HepG2 (cell line): ENCODE measurements around the gene NAPSA. TPM values are rescaled to one million over a fixed set of nuclear protein-coding genes. Genes with fewer than 3 reads are reported as not detected.

ENCODE experiments used
- ATAC-seq: fragments of 200-7000 bp; cut with Tn5 transposase; 3 replicates; pipeline ENCODE4 v1.9.1; 2020; ENCODE audit warnings: mild to moderate bottlenecking, moderate library complexity
- BruUV-seq: library from RNA; stranded (reverse); fragments of 400-500 nt; replicated peaks from 2 replicates; lab custom pipeline; 2021; lab: Mats Ljungman, UMichigan
- CTCF ChIA-PET: fragments of 300-600 bp; formaldehyde crosslinking; extraction: SDS; loops from one replicate; lab custom pipeline; 2021; ENCODE audit warnings: low total read pairs, inconsistent platforms, low intra/inter-chr PET ratio; lab: Yijun Ruan, JAX
- POLR2A ChIA-PET: fragments of 350-600 bp; sonication (Branson Sonifier 250); formaldehyde crosslinking; loops from one replicate; lab custom pipeline; 2020; ENCODE audit warnings: antibody characterized with exemption, inconsistent platforms; lab: Yijun Ruan, JAX
- DNase-seq: peaks from one replicate; pipeline ENCODE4 v3.0.0-alpha.2; 2015; ENCODE audit warnings: low spot score
- FAIRE-seq: peaks from 3 replicates; lab custom pipeline; 2011; peaks lifted over from hg19 to GRCh38; lab: Jason Lieb, UNC
- H2AFZ ChIP-seq: one replicate; pipeline ENCODE4 v1.6.1; 2011; ENCODE audit warnings: low read length, inconsistent platforms
- H3K27ac ChIP-seq: fragments of 300-600 bp; 3 replicates; pipeline ENCODE4 v1.8.0; 2011; ENCODE audit warnings: mixed run types, mild to moderate bottlenecking, mixed read lengths, low read length, inconsistent platforms; ENCODE audit not compliant: insufficient read depth; ENCODE audit errors: extremely low read length
- H3K27me3 ChIP-seq, 2 experiments: fragments of 200-600 bp in 1 of 2; 2 replicates in 1 of 2; 3 replicates in 1 of 2; pipeline versions ENCODE4 v1.6.0 to v1.8.0; 2011; ENCODE audit warnings: low read length in 2 of 2, mild to moderate bottlenecking in 2 of 2, moderate library complexity in 2 of 2, inconsistent platforms in 1 of 2; ENCODE audit not compliant: insufficient read depth in 2 of 2, control insufficient read depth in 1 of 2
- H3K36me3 ChIP-seq, 2 experiments: fragments of 200-600 bp in 1 of 2; replicated peaks in 1 of 2; 2 replicates in 1 of 2; 3 replicates in 1 of 2; pipeline versions ENCODE4 v1.5.1 to v1.8.0; 2011; ENCODE audit warnings: low read length in 2 of 2, inconsistent platforms in 1 of 2; ENCODE audit not compliant: insufficient read depth in 2 of 2, control insufficient read depth in 1 of 2
- H3K4me1 ChIP-seq: 2 replicates; pipeline ENCODE4 v1.5.1; 2012; ENCODE audit warnings: low read length, inconsistent platforms; ENCODE audit not compliant: insufficient read depth
- H3K4me2 ChIP-seq: 2 replicates; pipeline ENCODE4 v1.6.0; 2011; ENCODE audit warnings: low read depth, low read length, inconsistent platforms
- H3K4me3 ChIP-seq, 3 experiments: fragments of 200-600 bp in 1 of 3; sonication (generic), shearing (Covaris generic) in 1 of 3; replicated peaks in 1 of 3; 2 replicates each; pipeline ENCODE4 v1.5.1; 2011 to 2016; ENCODE audit warnings: low read length in 3 of 3, inconsistent platforms in 2 of 3, low read depth in 2 of 3, mild to moderate bottlenecking in 2 of 3, control low read depth in 1 of 3, mixed read lengths in 1 of 3; ENCODE audit not compliant: insufficient read depth in 1 of 3
- H3K79me2 ChIP-seq: one replicate; pipeline ENCODE4 v1.6.1; 2011; ENCODE audit warnings: low read length, inconsistent platforms; ENCODE audit not compliant: insufficient read depth
- H3K9ac ChIP-seq: 2 replicates; pipeline ENCODE4 v1.6.0; 2011; ENCODE audit warnings: mild to moderate bottlenecking, low read depth, low read length, inconsistent platforms; ENCODE audit not compliant: insufficient read depth
- H3K9me3 ChIP-seq: 2 replicates; pipeline ENCODE4 v1.5.1; 2012; ENCODE audit warnings: mild to moderate bottlenecking, low read length
- H4K20me1 ChIP-seq: 2 replicates; pipeline ENCODE4 v1.6.0; 2011; ENCODE audit warnings: inconsistent platforms, mild to moderate bottlenecking, low read length, moderate library complexity; ENCODE audit not compliant: insufficient read depth
- CEBPZ ChIP-seq: IDR thresholded peaks from 2 replicates; pipeline ENCODE4 v1.6.1; 2012; ENCODE audit warnings: low read length, improper control_type of control experiment
- IRF1 ChIP-seq: sonication (generic); formaldehyde crosslinking; IDR thresholded peaks from 2 replicates; pipeline ENCODE4 v1.4.0; 2020; ENCODE audit warnings: low read depth, mild to moderate bottlenecking, missing genetic modification reagents
- PHF5A ChIP-seq: IDR thresholded peaks from one replicate; pipeline ENCODE4 v1.6.1; 2018; ENCODE audit warnings: low read depth, missing genetic modification reagents; ENCODE audit not compliant: unreplicated experiment
- ZNF282 ChIP-seq: fragments of 450-650 bp; IDR thresholded peaks from 2 replicates; pipeline ENCODE4 v1.6.1; 2018; ENCODE audit not compliant: partially characterized antibody
- WGBS: methylation state at CpG from one replicate; pipeline ENCODE4 v1.1.6; 2017; ENCODE audit warnings: low lambda C conversion rate; 5-methylcytosine and 5-hydroxymethylcytosine counted together
- in situ Hi-C: cut with HindIII; loops from 2 replicates; pipeline ENCODE4 v1.10.0; 2017; ENCODE audit warnings: low pct_unique_long_range_greater_than_20kb; ENCODE audit not compliant: extremely low pct_ligation_motif_present
- intact Hi-C: fragments of 100-400 bp; cut with micrococcal nuclease; formaldehyde crosslinking; loops from one replicate; pipeline ENCODE4 v1.10.0; 2022; ENCODE audit not compliant: unreplicated experiment
- polyA plus RNA-seq, 8 experiments: library from polyadenylated mRNA; depleted of rRNA in 3 of 8; stranded (reverse) in 7 of 8; unstranded in 1 of 8; fragments of >200 nt; fragmentation: Illumina TruSeq in 4 of 8; extraction: Trizol in 4 of 8; gene quantifications; 2 replicates each; pipeline versions ENCODE4 v1.2.1 to v1.2.3, GENCODE V29; 2011 to 2016; ENCODE audit warnings: low read depth in 4 of 8, missing spikeins in 1 of 8, mixed read lengths in 1 of 8; ENCODE audit not compliant: insufficient read depth in 1 of 8
- total RNA-seq, 5 experiments: library from RNA; depleted of rRNA; stranded (reverse); fragments of >200 nt; fragmentation: Illumina TruSeq; extraction: Trizol; gene quantifications; 2 replicates each; pipeline ENCODE4 v1.2.3, GENCODE V29; 2016; ENCODE audit warnings: low read depth in 1 of 5

Gene NAPSA
- total and polyA plus RNA-seq, 2 of the 13 experiments (the other 11 are each of a cell fraction or from before 2014, with no cell fraction given), result not detected

GRCh38 chr19:50332244-50333038 lies 33.0 kb downstream of the NAPSA start:
- Histone ChIP-seq H4K20me1 (0 out of 2 replicates have a peak, but pooled peaks cover 2% of the 10 kb centered on the region), H3K9me3 (no peaks in the 10 kb centered on the region), H3K4me3 (no peak overlapping the region), H3K4me2 (peak overlapping the region; percentile 99; the same call in 1 of the 2 replicates), H3K27me3 (no peaks in the 10 kb centered on the region), H3K27ac (no peak overlapping the region), H2AFZ (no peak overlapping the region), H3K79me2 (no peaks in the 10 kb centered on the region), H3K36me3 (no peaks in the 10 kb centered on the region), H3K4me1 (peaks cover 51% of the 10 kb centered on the region)
- CTCF ChIA-PET, result no interaction called here
- in situ Hi-C loops, result no loop called here
- 80% methylated on average over 20 of the region's 20 CpGs for WGBS
- DNase-seq (no peak), ATAC-seq (no peak), FAIRE-seq (no peak)
- no TSS peak for BruUV-seq
- TF ChIP-seq CEBPZ (no peak), ZNF282 (no peak), PHF5A (CRISPR knock-in tag) (no peak), IRF1 (CRISPR knock-in tag) (no peak)
- TF ChIP-seq, all 625 proteins: peak for 0
- no peak overlapping the region for H3K9ac ChIP-seq
- POLR2A ChIA-PET, result interaction anchor here (1.0 to 1.1 kb wide), 2 partner anchors 11 to 52 kb away, joined by 4 to 7 read pairs; partner anchors contain the start of gene POLD1
- intact Hi-C loops, result loop anchor here (1.0 kb wide), 1 partner anchor 17 kb away; no protein-coding TSS in a partner anchor
